SKM-1 (cell line): ENCODE data around the gene CYTH1.
A peak's percentile ranks its signal among the peaks of the same experiment; 100 is the strongest.
"Not testable (repeated sequence)": the region's sequence is repeated elsewhere in the genome, so short reads cannot be mapped to it uniquely, and the experiment has no call there.

Experiments
- DNase-seq: peaks from one replicate; lab custom pipeline; 2025; ENCODE audit not compliant: unreplicated experiment; lab: John Stamatoyannopoulos, UW

Gene CYTH1

GRCh38 chr17:78673395-78673794 lies 108.7 kb downstream of the CYTH1 start:
- DNase-seq = no peak

- DNase-seq = no peak
Measured at GRCh38 chr17:78672871-78673371, 109.2 kb downstream of the CYTH1 start.

GRCh38 chr17:78672005-78672404 lies 110.1 kb downstream of the CYTH1 start:
- DNase-seq = no peak

- DNase-seq = not testable (repeated sequence)
Measured at GRCh38 chr17:78671726-78672001, 110.4 kb downstream of the CYTH1 start.

GRCh38 chr17:78670850-78671725 lies 111.0 kb downstream of the CYTH1 start:
- no peak for DNase-seq

GRCh38 chr17:78669975-78670518 lies 112.0 kb downstream of the CYTH1 start:
- no peak for DNase-seq

- DNase-seq = no peak
Measured at GRCh38 chr17:78669256-78669974, 112.7 kb downstream of the CYTH1 start.

GRCh38 chr17:78668847-78669246 lies 113.2 kb downstream of the CYTH1 start:
- DNase-seq = no peak

GRCh38 chr17:78667741-78668640 lies 114.1 kb downstream of the CYTH1 start:
- no peak for DNase-seq

GRCh38 chr17:78667091-78667490 lies 115.0 kb downstream of the CYTH1 start:
- DNase-seq = no peak

- DNase-seq = peak; percentile 19
Measured at GRCh38 chr17:78665952-78666920, 115.8 kb downstream of the CYTH1 start.

- DNase-seq = no peak
Measured at GRCh38 chr17:78665387-78665951, 116.6 kb downstream of the CYTH1 start.

- DNase-seq = no peak
Measured at GRCh38 chr17:78664476-78665386, 117.3 kb downstream of the CYTH1 start.

- no peak for DNase-seq
Measured at GRCh38 chr17:78661093-78661770, 120.8 kb downstream of the CYTH1 start.

- DNase-seq = no peak
Measured at GRCh38 chr17:78659546-78659945, 122.5 kb downstream of the CYTH1 start.

GRCh38 chr17:78658281-78658785 lies 123.7 kb downstream of the CYTH1 start:
- no peak for DNase-seq

GRCh38 chr17:78655251-78655940 lies 126.7 kb downstream of the CYTH1 start:
- DNase-seq = no peak
